ENCODE data around the gene EPN1. TPM values are rescaled to one million over a fixed set of nuclear protein-coding genes. Genes with fewer than 3 reads are reported as not detected.

EPN1 gene
- total and polyA plus RNA-seq, 2 of the 13 experiments (the other 11 are each of a cell fraction or from before 2014, with no cell fraction given), result 28.9 to 31.7 TPM

DNA sequence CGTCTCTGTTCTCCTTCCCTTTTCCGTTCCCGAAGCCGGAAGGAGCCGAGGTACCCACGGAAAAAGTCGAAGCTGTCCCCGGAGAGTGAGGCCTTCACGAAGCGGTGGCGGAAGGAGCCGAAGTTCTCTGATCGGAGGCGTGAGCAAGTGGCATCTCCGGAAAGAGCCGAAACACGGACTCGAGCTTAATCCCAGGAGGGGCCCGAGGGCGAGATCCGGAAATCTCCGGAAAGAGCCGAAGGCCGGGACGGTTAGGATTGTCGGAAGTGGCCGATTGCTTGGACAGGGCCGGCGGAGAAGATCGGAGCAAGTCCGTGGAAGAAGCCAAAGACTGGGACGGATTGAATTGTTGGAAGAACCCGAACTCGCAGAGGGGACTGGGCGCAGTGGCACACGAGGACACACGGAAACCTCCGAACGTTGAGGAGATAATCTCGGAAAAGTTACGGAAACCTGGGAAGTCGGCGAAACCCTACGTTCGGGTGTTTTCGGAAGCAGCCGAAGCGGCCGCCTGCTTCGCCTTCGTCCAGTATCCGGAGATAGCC, 20.6 kb upstream of the EPN1 start (continued):
- TF ChIP-seq ETV5 (CRISPR knock-in tag; IDR thresholded peaks at IDR 0.05; ENCODE audit: borderline replicate concordance) (peak; percentile 66; the same call in 1 of the 2 replicates), GLMP (CRISPR knock-in tag; IDR thresholded peaks at IDR 0.05; ENCODE audit: borderline replicate concordance) (no peak), ZSCAN12 (CRISPR knock-in tag; IDR thresholded peaks at IDR 0.05) (no peak), ZC3H4 (CRISPR knock-in tag; IDR thresholded peaks at IDR 0.05; ENCODE audit: borderline replicate concordance) (no peak), YEATS2 (CRISPR knock-in tag; IDR thresholded peaks at IDR 0.05; ENCODE audit: borderline replicate concordance) (peak; percentile 18; the same call in 1 of the 2 replicates), ZNF615 (CRISPR knock-in tag; IDR thresholded peaks at IDR 0.05; ENCODE audit: borderline replicate concordance) (no peak), IRF2 (CRISPR knock-in tag; IDR thresholded peaks at IDR 0.05) (peak; percentile 1; the same call in 1 of the 2 replicates), MEF2D (CRISPR knock-in tag; IDR thresholded peaks at IDR 0.05) (peak; percentile 5; the same call in 1 of the 2 replicates), ZNF263 (CRISPR knock-in tag; IDR thresholded peaks at IDR 0.05) (no peak), ZMAT3 (CRISPR knock-in tag; conservative IDR thresholded peaks at IDR 0.05) (0 out of 2 replicates have a peak, but pooled peaks have one; percentile 25), GMEB2 (CRISPR knock-in tag; IDR thresholded peaks at IDR 0.05; ENCODE audit: low read depth) (no peak), HNRNPLL (IDR thresholded peaks at IDR 0.05; ENCODE audit: low read depth, low read length, poor library complexity, severe bottlenecking) (peak; percentile 19), POLR2G (IDR thresholded peaks at IDR 0.05; ENCODE audit: low read depth, low read length) (peak; percentile 14)
- TF ChIP-seq, protein P1, sequence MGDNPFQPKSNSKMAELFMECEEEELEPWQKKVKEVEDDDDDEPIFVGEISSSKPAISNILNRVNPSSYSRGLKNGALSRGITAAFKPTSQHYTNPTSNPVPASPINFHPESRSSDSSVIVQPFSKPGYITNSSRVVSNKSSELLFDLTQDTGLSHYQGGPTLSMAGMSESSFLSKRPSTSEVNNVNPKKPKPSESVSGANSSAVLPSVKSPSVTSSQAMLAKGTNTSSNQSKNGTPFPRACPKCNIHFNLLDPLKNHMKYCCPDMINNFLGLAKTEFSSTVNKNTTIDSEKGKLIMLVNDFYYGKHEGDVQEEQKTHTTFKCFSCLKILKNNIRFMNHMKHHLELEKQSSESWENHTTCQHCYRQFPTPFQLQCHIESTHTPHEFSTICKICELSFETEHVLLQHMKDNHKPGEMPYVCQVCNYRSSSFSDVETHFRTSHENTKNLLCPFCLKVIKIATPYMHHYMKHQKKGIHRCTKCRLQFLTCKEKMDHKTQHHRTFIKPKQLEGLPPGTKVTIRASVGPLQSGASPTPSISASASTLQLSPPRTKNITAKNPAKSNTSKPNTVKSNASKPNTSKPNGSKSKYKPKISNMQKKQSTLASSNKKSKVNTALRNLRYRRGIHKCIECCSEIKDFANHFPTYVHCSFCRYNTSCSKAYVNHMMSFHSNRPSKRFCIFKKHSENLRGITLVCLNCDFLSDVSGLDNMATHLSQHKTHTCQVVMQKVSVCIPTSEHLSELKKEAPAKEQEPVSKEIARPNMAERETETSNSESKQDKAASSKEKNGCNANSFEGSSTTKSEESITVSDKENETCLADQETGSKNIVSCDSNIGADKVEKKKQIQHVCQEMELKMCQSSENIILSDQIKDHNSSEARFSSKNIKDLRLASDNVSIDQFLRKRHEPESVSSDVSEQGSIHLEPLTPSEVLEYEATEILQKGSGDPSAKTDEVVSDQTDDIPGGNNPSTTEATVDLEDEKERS (CRISPR knock-in tag; IDR thresholded peaks at IDR 0.05), result no peak
- TF ChIP-seq, protein P2, sequence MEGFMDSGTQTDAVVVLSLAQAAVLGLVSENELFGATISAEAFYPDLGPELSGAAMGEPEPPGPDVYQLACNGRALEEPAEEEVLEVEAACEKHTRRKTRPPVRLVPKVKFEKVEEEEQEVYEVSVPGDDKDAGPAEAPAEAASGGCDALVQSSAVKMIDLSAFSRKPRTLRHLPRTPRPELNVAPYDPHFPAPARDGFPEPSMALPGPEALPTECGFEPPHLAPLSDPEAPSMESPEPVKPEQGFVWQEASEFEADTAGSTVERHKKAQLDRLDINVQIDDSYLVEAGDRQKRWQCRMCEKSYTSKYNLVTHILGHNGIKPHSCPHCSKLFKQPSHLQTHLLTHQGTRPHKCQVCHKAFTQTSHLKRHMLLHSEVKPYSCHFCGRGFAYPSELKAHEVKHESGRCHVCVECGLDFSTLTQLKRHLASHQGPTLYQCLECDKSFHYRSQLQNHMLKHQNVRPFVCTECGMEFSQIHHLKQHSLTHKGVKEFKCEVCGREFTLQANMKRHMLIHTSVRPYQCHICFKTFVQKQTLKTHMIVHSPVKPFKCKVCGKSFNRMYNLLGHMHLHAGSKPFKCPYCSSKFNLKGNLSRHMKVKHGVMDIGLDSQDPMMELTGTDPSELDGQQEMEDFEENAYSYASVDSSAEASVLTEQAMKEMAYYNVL (CRISPR knock-in tag; IDR thresholded peaks at IDR 0.05; ENCODE audit: borderline replicate concordance), result 0 out of 2 replicates have a peak, but pooled peaks have one; percentile 1
- TF ChIP-seq, protein P3, sequence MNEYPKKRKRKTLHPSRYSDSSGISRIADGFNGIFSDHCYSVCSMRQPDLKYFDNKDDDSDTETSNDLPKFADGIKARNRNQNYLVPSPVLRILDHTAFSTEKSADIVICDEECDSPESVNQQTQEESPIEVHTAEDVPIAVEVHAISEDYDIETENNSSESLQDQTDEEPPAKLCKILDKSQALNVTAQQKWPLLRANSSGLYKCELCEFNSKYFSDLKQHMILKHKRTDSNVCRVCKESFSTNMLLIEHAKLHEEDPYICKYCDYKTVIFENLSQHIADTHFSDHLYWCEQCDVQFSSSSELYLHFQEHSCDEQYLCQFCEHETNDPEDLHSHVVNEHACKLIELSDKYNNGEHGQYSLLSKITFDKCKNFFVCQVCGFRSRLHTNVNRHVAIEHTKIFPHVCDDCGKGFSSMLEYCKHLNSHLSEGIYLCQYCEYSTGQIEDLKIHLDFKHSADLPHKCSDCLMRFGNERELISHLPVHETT (CRISPR knock-in tag; conservative IDR thresholded peaks at IDR 0.05), result 0 out of 2 replicates have a peak, but pooled peaks have one; percentile 6
- TF ChIP-seq, protein P4, sequence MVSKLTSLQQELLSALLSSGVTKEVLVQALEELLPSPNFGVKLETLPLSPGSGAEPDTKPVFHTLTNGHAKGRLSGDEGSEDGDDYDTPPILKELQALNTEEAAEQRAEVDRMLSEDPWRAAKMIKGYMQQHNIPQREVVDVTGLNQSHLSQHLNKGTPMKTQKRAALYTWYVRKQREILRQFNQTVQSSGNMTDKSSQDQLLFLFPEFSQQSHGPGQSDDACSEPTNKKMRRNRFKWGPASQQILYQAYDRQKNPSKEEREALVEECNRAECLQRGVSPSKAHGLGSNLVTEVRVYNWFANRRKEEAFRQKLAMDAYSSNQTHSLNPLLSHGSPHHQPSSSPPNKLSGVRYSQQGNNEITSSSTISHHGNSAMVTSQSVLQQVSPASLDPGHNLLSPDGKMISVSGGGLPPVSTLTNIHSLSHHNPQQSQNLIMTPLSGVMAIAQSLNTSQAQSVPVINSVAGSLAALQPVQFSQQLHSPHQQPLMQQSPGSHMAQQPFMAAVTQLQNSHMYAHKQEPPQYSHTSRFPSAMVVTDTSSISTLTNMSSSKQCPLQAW (CRISPR knock-in tag; IDR thresholded peaks at IDR 0.05), result no peak
